HG02610 (cell line): ENCODE results near the gene DIP2C.

ENCODE experiments used
- ATAC-seq: cut with Tn5 transposase; IDR thresholded peaks from one replicate; pipeline ENCODE4 v1.9.1; 2021; ENCODE audit warnings: mild to moderate bottlenecking, moderate library complexity; ENCODE audit not compliant: unreplicated experiment

DIP2C gene

DNA sequence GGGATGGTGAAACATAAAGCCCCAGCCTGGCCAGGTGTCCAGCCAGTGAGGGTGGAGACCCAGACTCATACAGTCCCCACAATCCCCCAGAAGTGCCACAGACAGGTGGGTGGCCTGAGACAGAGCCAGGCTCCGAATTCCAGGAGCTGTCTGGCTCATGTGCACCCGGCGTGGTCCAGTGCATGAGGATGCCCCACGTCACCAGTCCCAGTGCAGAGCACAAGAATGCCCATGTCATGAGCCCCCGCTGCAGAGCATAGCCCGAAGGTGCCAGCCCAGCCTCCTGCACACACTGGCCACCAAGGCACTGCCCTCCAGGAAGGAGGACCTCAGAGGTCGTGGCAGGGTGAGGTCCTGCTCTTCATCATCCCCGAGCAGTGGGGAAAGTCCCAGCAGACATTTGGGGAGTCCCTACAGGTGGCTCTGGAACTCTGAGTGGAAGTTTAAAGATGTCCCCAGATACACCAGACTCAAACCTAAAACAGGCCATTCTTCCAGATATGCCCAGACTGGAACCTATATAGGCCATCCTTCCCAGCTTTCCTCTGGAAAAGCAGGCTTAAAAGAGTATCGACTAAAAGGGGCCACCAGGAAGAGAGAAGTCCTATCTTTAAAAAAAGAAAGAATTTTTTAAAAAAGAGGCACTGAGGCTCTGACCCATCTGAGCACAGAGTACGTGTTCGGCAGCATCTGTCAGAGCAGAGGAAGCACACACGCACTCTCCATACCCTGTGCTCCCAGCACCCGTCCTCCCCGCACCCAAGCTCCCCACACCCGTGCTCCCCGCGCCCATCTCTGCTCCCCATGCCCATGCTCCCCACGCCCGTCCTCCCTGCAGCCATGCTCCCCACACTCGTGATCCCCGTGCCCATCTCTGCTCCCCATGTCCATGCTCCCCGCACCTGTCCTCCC, 11.5 kb downstream of the DIP2C start:
- ATAC-seq, result peak; percentile 44

GRCh38 chr10:677038-677437, 12.4 kb downstream of the DIP2C start:
- no peak for ATAC-seq

GRCh38 chr10:676178-676577, 13.3 kb downstream of the DIP2C start:
- no peak for ATAC-seq

DNA sequence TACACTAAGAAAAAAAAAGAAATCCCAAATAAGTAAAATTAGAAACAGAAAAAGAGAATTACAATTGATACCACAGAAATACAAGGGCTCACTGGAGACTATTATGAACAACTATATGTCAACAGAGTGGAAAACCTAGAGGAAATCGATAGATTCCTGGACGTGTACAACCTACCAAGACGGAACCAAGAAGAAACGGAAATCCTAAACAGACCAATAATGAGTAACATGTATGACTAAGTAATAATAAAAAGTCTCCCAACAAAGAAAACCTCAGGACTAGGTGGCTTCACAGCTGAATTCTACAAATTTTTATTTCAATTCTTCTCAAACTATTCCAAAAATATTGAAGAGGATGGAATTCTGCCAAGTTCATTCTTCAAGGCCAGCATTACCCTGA, 13.9 kb downstream of the DIP2C start:
- no peak for ATAC-seq

- ATAC-seq, result no peak
Measured at GRCh38 chr10:673492-673891, 16.0 kb downstream of the DIP2C start.

DNA sequence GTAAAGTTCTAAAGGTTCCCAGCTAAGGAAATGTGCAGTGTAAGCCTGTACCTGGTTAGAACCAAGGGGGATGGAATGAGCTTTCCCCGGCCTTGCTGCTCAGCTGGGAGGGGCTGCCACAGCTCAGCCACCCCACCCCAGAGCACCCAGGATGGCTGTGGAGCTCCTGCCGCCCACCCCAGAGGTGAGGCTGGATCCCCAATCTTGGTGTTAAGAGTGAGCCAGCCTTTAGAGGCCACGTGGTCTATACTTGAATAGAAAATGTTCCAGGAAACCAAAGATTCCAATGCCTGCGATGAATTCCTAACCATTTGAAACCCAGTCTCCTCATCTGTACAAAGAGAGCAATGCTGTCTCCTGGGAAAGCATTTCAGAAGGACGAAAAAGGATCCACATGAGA, 16.5 kb downstream of the DIP2C start:
- no peak for ATAC-seq

DNA sequence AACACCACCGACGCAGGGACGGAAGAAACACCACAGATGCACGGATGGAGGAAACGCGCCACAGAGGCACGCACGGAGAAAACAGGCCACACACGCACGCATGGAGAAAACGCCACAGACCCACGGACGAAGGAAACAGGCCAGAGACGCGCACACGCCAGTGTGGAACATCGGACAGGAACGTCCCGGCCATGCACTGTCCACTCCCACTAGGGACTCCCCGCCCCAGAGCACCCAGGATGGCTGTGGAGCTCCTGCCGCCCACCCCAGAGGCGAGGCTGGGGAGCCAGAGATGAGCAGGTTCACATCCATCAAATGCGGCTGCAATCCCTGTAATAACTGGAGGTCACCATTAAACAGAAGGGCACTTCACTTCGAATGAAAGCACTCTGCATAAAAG, 17.3 kb downstream of the DIP2C start:
- no peak for ATAC-seq

GRCh38 chr10:670990-671389, 18.5 kb downstream of the DIP2C start:
- no peak for ATAC-seq

- no peak for ATAC-seq
Measured at GRCh38 chr10:670038-670437, 19.4 kb downstream of the DIP2C start.

DNA sequence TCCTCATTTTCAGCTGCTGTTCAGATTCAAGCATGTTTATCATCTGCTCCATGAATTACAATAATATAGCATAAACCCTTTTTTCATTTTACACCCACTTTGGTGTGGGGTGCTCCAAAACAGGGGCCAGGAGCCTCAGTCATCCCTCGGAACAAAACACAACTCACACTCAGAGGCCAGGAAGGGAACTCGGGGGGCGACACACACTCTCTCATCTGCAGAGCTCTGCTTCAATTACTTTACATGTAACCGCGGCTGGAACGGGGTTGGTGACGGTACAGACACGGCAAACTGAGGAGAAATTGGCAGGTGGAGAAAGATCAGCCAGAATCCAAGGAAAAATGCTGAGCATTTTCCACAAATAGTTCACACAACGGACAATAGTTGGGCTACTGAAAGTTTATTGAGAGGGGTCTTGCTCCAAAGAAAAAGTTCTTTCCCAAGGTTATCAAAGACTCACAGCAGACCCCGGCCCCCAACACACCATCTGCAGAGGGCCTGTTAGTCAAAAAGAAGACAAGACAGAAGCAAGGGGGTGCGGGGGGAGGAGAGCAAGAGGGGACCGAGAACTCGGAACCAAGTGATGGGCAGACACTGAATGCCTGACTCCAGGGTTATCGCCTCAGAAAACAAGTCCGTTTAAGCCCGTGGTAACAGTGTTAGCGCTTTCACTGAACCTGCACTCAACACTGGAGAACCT, 20.5 kb downstream of the DIP2C start:
- no peak for ATAC-seq

DNA sequence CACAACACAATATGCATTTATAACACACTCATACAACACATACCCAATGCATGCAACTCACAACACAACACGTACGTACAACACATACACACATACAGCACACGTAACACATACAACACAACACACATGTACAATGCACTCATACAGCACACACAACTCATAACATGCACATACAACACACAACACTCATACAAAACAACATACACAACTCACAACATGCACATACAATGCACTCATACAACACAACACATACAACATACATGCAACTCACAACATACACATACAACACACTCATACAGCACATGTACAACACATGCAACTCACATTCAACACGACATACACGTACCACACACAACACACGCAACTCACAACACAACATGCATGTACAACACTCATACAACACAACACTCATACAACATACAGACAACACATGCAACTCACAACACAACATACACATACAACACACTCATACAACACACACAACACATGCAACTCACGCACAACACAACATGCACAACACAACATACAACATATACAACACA, 21.8 kb downstream of the DIP2C start:
- ATAC-seq, result no peak

DNA sequence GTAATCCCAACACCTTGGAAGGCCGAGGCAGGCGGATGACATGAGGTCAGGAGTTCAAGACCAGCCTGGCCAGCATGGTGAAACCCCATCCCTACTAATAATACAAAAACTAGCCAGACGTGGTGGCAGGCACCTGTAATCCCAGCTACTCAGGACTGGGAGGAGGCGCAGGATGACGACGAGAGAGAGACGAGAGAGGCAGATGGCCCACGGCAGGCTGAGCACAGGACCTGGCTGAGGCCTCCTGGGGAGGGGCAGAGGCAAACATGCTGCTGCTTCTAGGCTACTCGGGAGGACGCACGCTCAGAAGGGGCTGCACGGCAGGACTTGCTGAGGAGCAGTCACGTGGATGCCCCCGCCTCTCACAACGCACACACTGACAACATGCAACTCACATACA, 22.4 kb downstream of the DIP2C start:
- no peak for ATAC-seq

DNA sequence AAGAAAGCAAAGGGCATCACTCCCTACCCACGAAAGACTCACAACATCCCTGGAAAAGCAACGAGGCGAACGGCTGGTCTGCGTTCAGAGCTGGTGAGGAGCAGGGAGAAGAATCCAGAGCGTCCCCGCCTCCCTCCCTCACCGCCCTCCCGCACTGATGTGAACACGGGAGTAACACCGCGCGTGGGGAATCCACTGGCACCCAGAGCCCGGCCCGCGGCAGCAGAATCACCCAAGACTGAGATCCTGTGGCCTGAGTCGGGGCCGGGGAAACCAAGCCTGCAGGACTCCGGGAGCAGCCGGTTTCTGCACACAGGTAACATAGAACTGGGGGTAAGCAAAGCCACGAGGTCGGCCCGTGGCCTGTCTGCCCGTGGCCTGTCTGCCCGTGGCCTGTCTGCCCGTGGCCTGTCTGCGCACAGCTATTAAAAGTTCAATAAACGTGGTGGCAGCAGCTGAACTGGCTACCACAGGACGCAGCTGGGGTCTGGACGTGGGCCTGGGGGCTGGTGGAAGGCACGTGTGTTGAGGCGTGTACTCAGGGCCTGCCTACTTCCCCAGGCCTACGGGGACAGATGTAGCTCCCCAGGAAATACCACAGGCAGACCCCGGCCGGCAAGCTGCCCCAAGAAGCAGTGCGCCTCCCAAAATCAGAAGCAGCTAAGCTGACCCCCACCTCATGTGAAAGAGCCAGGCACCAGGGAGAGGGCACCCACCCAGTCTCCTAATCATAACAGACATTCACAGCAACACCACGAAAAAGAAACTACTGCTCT, 23.0 kb downstream of the DIP2C start:
- ATAC-seq, result no peak

GRCh38 chr10:665579-666091, 23.8 kb downstream of the DIP2C start:
- ATAC-seq, result no peak

GRCh38 chr10:664893-665292, 24.6 kb downstream of the DIP2C start:
- ATAC-seq, result no peak

DNA sequence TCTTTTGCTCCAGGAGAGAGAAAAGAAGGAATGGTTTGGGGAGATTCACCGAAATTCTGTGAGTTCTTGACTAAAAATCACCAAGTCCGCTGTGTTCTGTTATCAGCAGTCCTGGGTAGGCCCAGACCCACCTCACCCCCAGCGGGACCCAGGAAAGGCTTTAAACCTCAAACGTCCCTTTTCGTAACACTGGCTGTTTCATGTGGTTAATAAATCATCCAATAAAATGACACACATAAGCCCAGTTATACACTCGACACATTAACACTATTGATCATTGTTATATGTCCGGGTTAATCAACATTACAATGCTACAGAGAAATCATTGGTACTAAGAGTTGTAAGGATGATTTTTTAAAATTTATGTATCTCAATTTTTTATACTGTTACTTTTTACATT, 25.2 kb downstream of the DIP2C start:
- ATAC-seq, result no peak

GRCh38 chr10:663831-664251, 25.6 kb downstream of the DIP2C start:
- no peak for ATAC-seq

- no peak for ATAC-seq
Measured at GRCh38 chr10:663466-663751, 26.1 kb downstream of the DIP2C start.

GRCh38 chr10:662686-663465, 26.6 kb downstream of the DIP2C start:
- ATAC-seq, result no peak

- no peak for ATAC-seq
Measured at GRCh38 chr10:662223-662605, 27.3 kb downstream of the DIP2C start.
